GM06990 (cell line): ENCODE data around the gene PIGM.

ENCODE experiments used
- DNase-seq: peaks from one replicate; pipeline ENCODE4 v3.0.0-alpha.2; 2011; ENCODE audit not compliant: insufficient read length; ENCODE audit errors: extremely low read depth
- H3K27me3 ChIP-seq: replicated peaks from 2 replicates; pipeline ENCODE4 v1.6.0; 2011; ENCODE audit warnings: low read length; ENCODE audit not compliant: control insufficient read depth, insufficient read depth
- H3K36me3 ChIP-seq: 2 replicates; pipeline ENCODE4 v1.5.1; 2011; ENCODE audit warnings: low read length; ENCODE audit not compliant: control insufficient read depth, insufficient read depth
- H3K4me3 ChIP-seq: replicated peaks from 2 replicates; pipeline ENCODE4 v1.5.1; 2011; ENCODE audit warnings: low read depth, mild to moderate bottlenecking, control low read depth, low read length
- CTCF ChIP-seq: IDR thresholded peaks from 2 replicates; pipeline ENCODE4 v1.5.1; 2011; ENCODE audit warnings: low read length, control low read depth, mild to moderate bottlenecking, inconsistent platforms; ENCODE audit not compliant: insufficient read depth, poor library complexity, severe bottlenecking

PIGM gene

GRCh38 chr1:160040476-160040875 is 8.7 kb upstream of the PIGM start:
- no peak for DNase-seq
- Histone ChIP-seq H3K36me3 (no peaks in the 10 kb centered on the region), H3K27me3 (no peaks in the 10 kb centered on the region), H3K4me3 (no peak overlapping the region)
- no peak for TF ChIP-seq CTCF

GRCh38 chr1:160032165-160032820 is 503 bp upstream of the PIGM start:
- TF ChIP-seq CTCF = no peak
- DNase-seq = no peak
- Histone ChIP-seq H3K27me3 (no peaks in the 10 kb centered on the region), H3K36me3 (no peaks in the 10 kb centered on the region), H3K4me3 (peak overlapping the region; percentile 88)

- TF ChIP-seq CTCF = no peak
- Histone ChIP-seq H3K4me3 (peak overlapping the region; percentile 88), H3K27me3 (no peaks in the 10 kb centered on the region), H3K36me3 (no peaks in the 10 kb centered on the region)
- no peak for DNase-seq
Observed at GRCh38 chr1:160030657-160031364, 979 bp downstream of the PIGM start.

- H3K4me3 ChIP-seq = no peak overlapping the region
- TF ChIP-seq CTCF = no peak
- no peaks in the 10 kb centered on the region for H3K36me3 ChIP-seq
- H3K27me3 ChIP-seq = no peaks in the 10 kb centered on the region
- no peak for DNase-seq
Observed at GRCh38 chr1:160028426-160028825, 3.4 kb downstream of the PIGM start.

GRCh38 chr1:160025314-160025713 is 6.5 kb downstream of the PIGM start:
- no peak for DNase-seq
- TF ChIP-seq CTCF = no peak
- no peak overlapping the region for H3K4me3 ChIP-seq
- H3K36me3 ChIP-seq = no peaks in the 10 kb centered on the region
- no peaks in the 10 kb centered on the region for H3K27me3 ChIP-seq
